ENCODE measurements around the gene CDK17. TPM values are rescaled to one million over a fixed set of nuclear protein-coding genes. Genes with fewer than 3 reads are reported as not detected.

The CDK17 gene
- total RNA-seq, 3 donors from 2014 or later: 47.7 to 113 (median 81.0) TPM

DNA sequence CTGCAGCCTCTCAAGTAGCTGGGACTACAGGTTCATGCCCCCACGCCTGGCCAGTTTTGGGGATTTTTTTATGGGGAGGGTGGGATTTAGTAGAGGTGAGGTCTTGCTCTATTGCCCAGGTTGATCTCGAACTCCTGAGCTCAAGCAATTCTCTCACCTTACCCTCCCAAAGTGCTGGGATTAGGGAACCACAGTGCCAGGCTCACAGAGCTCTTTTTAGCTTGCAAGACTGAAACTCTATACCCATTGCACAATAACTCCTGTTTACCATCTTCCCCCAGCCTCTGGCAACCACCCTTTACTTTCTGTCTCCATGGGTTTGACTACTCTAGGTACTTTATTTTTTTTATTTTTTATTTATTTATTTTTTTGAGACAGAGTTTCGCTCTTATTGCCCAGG, 25.7 kb upstream of the CDK17 start:
- Histone ChIP-seq H3K36me3 (no peaks in the 10 kb centered on the region), H3K4me3 (no peak overlapping the region), H3K27ac (no peak overlapping the region), H3K27me3 (no peaks in the 10 kb centered on the region), H3K9me3 (no peaks in the 10 kb centered on the region), H3K4me1 (peaks cover 0 to 5% of the 10 kb centered on the region in 2 donors)
- intact Hi-C loops (cut with DNase I; ENCODE audit: low total_unique reads): no loop called here
- TF ChIP-seq, protein P1, sequence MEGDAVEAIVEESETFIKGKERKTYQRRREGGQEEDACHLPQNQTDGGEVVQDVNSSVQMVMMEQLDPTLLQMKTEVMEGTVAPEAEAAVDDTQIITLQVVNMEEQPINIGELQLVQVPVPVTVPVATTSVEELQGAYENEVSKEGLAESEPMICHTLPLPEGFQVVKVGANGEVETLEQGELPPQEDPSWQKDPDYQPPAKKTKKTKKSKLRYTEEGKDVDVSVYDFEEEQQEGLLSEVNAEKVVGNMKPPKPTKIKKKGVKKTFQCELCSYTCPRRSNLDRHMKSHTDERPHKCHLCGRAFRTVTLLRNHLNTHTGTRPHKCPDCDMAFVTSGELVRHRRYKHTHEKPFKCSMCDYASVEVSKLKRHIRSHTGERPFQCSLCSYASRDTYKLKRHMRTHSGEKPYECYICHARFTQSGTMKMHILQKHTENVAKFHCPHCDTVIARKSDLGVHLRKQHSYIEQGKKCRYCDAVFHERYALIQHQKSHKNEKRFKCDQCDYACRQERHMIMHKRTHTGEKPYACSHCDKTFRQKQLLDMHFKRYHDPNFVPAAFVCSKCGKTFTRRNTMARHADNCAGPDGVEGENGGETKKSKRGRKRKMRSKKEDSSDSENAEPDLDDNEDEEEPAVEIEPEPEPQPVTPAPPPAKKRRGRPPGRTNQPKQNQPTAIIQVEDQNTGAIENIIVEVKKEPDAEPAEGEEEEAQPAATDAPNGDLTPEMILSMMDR (IDR thresholded peaks at IDR 0.05): no peak
- no peak for TF ChIP-seq POLR2A (IDR thresholded peaks at IDR 0.05)
- TF ChIP-seq POLR2AphosphoS5 (IDR thresholded peaks at IDR 0.05): no peak
- DNase-seq (ENCODE audit: low spot score in 2 of 2): no peak

DNA sequence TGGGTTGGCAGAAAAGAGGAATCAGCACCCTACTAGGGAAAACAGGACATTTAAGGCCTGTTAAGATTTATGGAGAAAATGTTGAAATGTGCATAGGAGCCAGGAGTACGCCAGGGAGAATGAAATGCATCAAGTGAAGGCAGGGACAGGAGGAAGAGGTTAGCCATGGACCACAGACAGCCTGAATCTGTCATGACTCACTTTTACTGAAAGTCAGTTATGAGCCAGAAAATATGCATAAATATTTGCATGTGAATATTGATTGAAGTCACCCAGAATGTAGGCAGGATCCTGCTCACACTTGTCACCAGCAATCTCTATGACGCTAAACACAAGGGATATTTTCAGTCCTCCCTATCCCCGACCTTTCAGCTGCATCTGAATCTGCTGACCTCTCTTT, 25.1 kb upstream of the CDK17 start:
- H3K4me1 ChIP-seq: peaks cover 0 to 5% of the 10 kb centered on the region in 2 donors
- H3K27me3 ChIP-seq: no peaks in the 10 kb centered on the region
- H3K36me3 ChIP-seq: no peaks in the 10 kb centered on the region
- TF ChIP-seq, protein P1 (IDR thresholded peaks at IDR 0.05): no peak
- TF ChIP-seq POLR2AphosphoS5 (IDR thresholded peaks at IDR 0.05) (no peak), POLR2A (IDR thresholded peaks at IDR 0.05) (no peak)
- H3K4me3 ChIP-seq: no peak overlapping the region
- intact Hi-C loops (cut with DNase I; ENCODE audit: low total_unique reads): no loop called here
- H3K27ac ChIP-seq: peak overlapping the region in 1 of 2 donors; percentile 36
- no peaks in the 10 kb centered on the region for H3K9me3 ChIP-seq
- DNase-seq (ENCODE audit: low spot score in 2 of 2): no peak

DNA sequence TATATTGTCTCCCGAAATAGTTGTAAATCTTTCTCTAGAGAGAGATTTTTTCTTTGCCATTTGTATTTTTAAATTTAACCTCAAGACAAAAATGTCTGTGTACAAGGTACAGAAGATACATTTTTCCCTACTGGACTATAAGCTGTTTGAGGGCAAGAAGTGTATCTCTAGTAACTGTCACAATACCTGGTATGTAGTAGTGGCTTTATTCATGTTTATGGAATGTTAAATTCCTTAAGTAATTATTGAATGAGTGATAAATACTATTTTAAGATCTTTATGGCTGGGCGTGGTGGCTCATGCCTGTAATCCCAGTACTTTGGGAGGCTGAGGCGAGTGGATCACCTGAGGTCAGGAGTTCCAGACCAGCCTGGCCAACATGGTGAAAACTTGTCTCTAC, 24.4 kb upstream of the CDK17 start:
- intact Hi-C loops (cut with DNase I; ENCODE audit: low total_unique reads): no loop called here
- Histone ChIP-seq H3K36me3 (no peaks in the 10 kb centered on the region), H3K4me1 (peaks cover 0 to 5% of the 10 kb centered on the region in 2 donors), H3K4me3 (no peak overlapping the region), H3K27me3 (no peaks in the 10 kb centered on the region), H3K9me3 (no peaks in the 10 kb centered on the region), H3K27ac (no peak overlapping the region)
- no peak for DNase-seq (ENCODE audit: low spot score in 2 of 2)
- no peak for TF ChIP-seq POLR2A (IDR thresholded peaks at IDR 0.05)
- TF ChIP-seq, protein P1 (IDR thresholded peaks at IDR 0.05): no peak
- no peak for TF ChIP-seq POLR2AphosphoS5 (IDR thresholded peaks at IDR 0.05)

DNA sequence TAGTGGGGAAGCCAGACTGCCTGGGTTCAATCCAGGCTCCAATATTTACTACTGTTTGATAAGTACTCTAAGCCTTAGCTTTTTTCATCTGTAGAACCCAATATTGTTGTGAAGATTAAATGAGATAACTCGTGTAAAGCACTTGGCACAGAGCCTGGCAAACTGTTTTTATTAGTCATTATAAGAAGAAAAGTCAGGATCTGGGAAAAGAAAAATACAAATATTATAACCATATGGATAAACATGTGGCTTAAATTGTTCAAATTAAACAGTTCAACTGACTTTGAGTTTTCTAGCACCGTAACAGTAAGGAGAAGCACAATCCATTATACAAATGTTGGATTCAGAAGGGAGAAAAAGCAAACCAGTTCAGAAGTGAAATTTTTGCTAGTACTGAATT, 22.0 kb upstream of the CDK17 start:
- intact Hi-C loops (cut with DNase I; ENCODE audit: low total_unique reads): no loop called here
- H3K27ac ChIP-seq: no peak overlapping the region
- H3K36me3 ChIP-seq: no peaks in the 10 kb centered on the region
- no peaks in the 10 kb centered on the region for H3K9me3 ChIP-seq
- no peaks in the 10 kb centered on the region for H3K27me3 ChIP-seq
- no peak overlapping the region for H3K4me3 ChIP-seq
- H3K4me1 ChIP-seq: no peaks in the 10 kb centered on the region
- no peak for DNase-seq (ENCODE audit: low spot score in 2 of 2)
- TF ChIP-seq POLR2AphosphoS5 (IDR thresholded peaks at IDR 0.05): no peak
- TF ChIP-seq, protein P1 (IDR thresholded peaks at IDR 0.05): no peak
- no peak for TF ChIP-seq POLR2A (IDR thresholded peaks at IDR 0.05)

DNA sequence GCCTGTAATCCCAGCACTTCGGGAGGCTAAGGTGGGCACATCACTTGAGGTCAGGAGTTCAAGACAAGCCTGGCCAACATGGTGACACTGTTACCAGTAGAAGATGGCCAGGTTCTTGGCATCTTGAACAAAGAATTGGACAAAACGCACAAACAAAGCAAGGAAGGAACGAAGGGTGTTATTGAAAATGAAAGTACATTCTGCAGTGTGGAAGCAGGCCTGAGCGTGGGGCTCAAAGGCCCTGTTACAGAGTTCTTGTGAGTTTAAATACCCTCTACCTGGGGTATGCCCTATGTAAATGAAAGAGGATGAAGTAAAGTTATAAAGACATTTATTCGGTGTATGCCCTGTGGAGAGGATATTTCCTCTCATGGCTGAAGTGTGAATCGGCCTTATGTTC, 20.8 kb upstream of the CDK17 start:
- Histone ChIP-seq H3K9me3 (no peaks in the 10 kb centered on the region), H3K4me3 (peak overlapping the region in 2 of 3 donors; percentile 12 to 52), H3K4me1 (peaks cover 0 to 7% of the 10 kb centered on the region in 2 donors), H3K27ac (peak overlapping the region; percentile 55 to 68), H3K27me3 (no peaks in the 10 kb centered on the region), H3K36me3 (no peaks in the 10 kb centered on the region)
- no peak for DNase-seq (ENCODE audit: low spot score in 2 of 2)
- TF ChIP-seq, protein P1 (IDR thresholded peaks at IDR 0.05): no peak
- no peak for TF ChIP-seq POLR2A (IDR thresholded peaks at IDR 0.05)
- TF ChIP-seq POLR2AphosphoS5 (IDR thresholded peaks at IDR 0.05): no peak
- intact Hi-C loops (cut with DNase I; ENCODE audit: low total_unique reads): no loop called here

Measured in breast epithelium (tissue), 4 donors.